H54 (cell line): Measurements from ENCODE around the gene MCHR1.

Experiments
- DNase-seq: peaks from one replicate; pipeline ENCODE4 v3.0.0; 2011; ENCODE audit warnings: low spot score, mixed read lengths; ENCODE audit not compliant: insufficient read length
- FAIRE-seq: peaks from 3 replicates; lab custom pipeline; 2011; peaks lifted over from hg19 to GRCh38; lab: Jason Lieb, UNC
- POLR2A ChIP-seq: IDR thresholded peaks from 2 replicates; pipeline ENCODE4 v1.6.1; 2011; ENCODE audit warnings: low read depth, mild to moderate bottlenecking, low read length

The MCHR1 gene, protein sequence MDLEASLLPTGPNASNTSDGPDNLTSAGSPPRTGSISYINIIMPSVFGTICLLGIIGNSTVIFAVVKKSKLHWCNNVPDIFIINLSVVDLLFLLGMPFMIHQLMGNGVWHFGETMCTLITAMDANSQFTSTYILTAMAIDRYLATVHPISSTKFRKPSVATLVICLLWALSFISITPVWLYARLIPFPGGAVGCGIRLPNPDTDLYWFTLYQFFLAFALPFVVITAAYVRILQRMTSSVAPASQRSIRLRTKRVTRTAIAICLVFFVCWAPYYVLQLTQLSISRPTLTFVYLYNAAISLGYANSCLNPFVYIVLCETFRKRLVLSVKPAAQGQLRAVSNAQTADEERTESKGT

GRCh38 chr22:40679249-40679963, at the start of gene MCHR1:
TSS of gene MCHR1 (plus strand) at chr22:40679484. CDS start at chr22:40679653, 169 bp downstream.
- no peak for DNase-seq
- no peak for TF ChIP-seq POLR2A
- FAIRE-seq, result no peak

- no peak for TF ChIP-seq POLR2A
- no peak for DNase-seq
- FAIRE-seq, result no peak
Measured at GRCh38 chr22:40631925-40632324, 47.4 kb upstream of the MCHR1 start.

- FAIRE-seq, result no peak
- no peak for TF ChIP-seq POLR2A
Measured at GRCh38 chr22:40633036-40633435, 46.2 kb upstream of the MCHR1 start.

GRCh38 chr22:40634119-40634903, 45.0 kb upstream of the MCHR1 start:
- no peak for TF ChIP-seq POLR2A
- FAIRE-seq (no peak), DNase-seq (no peak)

More at GRCh38 chr22:40633036-40633435, 46.2 kb upstream of the MCHR1 start:
- DNase-seq, result no peak

- FAIRE-seq (no peak), DNase-seq (no peak)
- no peak for TF ChIP-seq POLR2A
Measured at GRCh38 chr22:40635043-40635939, 44.0 kb upstream of the MCHR1 start.

- no peak for TF ChIP-seq POLR2A
- DNase-seq, result no peak
- no peak for FAIRE-seq
Measured at GRCh38 chr22:40635940-40636379, 43.3 kb upstream of the MCHR1 start.

DNA sequence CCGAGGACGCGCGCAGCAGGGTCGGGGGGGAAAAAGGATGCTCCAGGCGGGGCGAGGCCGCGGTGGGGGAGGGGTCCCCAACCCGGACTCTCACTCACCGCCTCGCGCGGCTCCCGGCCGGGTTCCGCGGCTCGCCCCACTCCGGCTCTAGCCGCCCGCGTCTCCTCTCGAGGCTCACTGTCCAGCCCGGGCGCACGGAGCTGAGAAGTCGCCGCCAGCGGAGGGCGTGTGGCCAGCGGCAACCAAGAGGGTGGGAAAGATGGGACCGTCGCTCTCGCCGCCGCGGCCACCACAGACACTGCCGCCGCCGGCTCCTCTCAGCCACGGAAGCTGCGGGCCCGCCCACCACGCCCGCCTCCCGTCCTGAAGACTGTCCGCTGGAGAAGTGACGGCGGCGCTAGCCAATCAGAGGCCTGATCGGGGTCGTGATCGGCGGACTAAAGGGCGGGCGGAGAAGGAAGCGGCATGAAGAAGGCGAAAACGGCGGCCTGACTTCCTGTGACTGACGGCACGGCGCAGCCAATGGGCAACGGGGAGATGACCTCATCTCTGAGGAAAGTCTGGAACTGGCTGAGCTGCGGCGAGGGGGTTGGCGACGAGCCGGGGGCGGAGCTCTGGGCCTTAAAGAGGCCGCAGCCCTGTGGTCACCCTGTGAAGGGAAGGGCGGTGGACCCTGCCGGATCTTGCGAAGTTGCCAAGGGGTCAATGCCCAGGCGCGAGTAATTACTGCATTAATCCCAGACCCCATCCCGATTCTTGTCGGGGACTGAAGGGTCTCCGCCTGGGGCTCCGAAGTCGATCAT, 42.7 kb upstream of the MCHR1 start, which contains the start of gene MRTFA:
MRTFA (minus strand) TSS at position 340 of the 803 bp plus-strand sequence.
- FAIRE-seq (peak; percentile 89), DNase-seq (peak; percentile 76)
- peak; percentile 94 for TF ChIP-seq POLR2A

DNA sequence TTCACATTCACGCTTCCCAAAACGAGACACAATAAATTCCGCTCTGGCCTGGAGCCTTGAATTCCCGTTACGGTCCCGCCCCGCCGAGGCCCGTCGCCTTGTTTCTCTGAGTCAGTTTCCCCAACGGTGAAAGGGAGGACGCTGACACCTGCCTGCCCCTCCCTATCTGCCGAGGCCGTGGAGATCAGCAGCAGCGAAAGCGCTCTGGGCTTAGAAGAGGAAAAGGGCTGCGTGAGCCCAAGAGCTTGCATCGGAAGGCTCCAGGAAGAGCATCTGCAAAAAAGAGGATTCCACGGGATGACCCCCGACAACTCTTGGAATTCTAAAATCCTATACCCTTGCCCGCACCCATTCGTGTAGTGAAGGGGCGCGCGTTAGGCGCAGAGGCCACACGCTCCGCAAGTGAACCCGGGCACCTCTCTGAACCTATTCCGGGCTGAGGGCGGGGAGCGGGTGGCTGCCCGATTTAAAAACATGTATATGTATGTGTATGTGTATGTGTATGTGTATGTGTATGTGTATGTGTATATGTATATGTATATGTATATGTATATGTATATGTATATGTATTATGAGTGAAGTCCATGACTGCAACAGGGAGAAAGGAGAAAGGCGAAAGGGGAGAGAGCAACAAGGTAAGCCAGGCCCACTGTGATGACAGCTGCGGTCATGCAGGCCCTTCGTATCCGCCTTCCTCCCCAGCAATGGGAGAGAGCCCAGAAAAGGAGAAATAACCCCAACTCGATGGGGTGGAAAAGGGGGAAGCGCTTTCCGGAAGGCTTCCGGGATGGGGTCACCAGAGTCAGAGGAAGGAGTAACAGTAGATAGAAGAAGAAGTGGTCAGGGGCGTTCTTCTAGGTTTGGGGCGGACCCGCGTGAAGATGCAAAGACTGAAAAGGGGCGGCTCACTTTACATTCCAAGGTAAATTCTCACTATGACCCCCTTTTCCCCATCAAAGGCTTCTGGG, 41.8 kb upstream of the MCHR1 start:
- no peak for DNase-seq
- FAIRE-seq, result no peak
- TF ChIP-seq POLR2A, result no peak

- FAIRE-seq, result no peak
- no peak for TF ChIP-seq POLR2A
- no peak for DNase-seq
Measured at GRCh38 chr22:40638261-40638660, 41.0 kb upstream of the MCHR1 start.

GRCh38 chr22:40641269-40641668, 38.0 kb upstream of the MCHR1 start:
- no peak for DNase-seq
- TF ChIP-seq POLR2A, result no peak
- FAIRE-seq, result no peak

GRCh38 chr22:40642316-40642715, 37.0 kb upstream of the MCHR1 start:
- FAIRE-seq (no peak), DNase-seq (no peak)
- TF ChIP-seq POLR2A, result no peak
